Measurements from ENCODE around the gene OGT. TPM values are rescaled to one million over a fixed set of nuclear protein-coding genes. Genes with fewer than 3 reads are reported as not detected.
A peak's percentile ranks its signal among the peaks of the same experiment; 100 is the strongest.
"Not testable (repeated sequence)": the region's sequence is repeated elsewhere in the genome, so short reads cannot be mapped to it uniquely, and the experiment has no call there.

OGT gene
- total RNA-seq, 1 experiment from 2014 or later, result 191 TPM

GRCh38 chrX:71550578-71550977 lies 17.7 kb downstream of the OGT start:
- intact Hi-C loops (cut with micrococcal nuclease; ENCODE audit: unreplicated experiment), result no loop called here
- CTCF ChIA-PET, result no interaction called here
- TF ChIP-seq CTCF (IDR thresholded peaks at IDR 0.05; ENCODE audit: unreplicated experiment), result no peak
- Mint-ChIP-seq H3K4me1 (ENCODE audit: low read depth, unreplicated experiment) (peaks cover 6% of the 10 kb centered on the region), H3K4me3 (ENCODE audit: low read depth, unreplicated experiment) (no peak overlapping the region), H3K9me3 (ENCODE audit: low read depth, unreplicated experiment) (no peaks in the 10 kb centered on the region), H3K36me3 (ENCODE audit: insufficient read depth, unreplicated experiment) (peaks cover 64% of the 10 kb centered on the region), H3K27ac (ENCODE audit: unreplicated experiment) (no peak overlapping the region), H3K27me3 (ENCODE audit: unreplicated experiment) (no peaks in the 10 kb centered on the region)
- BruUV-seq (replicated peaks), result no TSS peak
- DNase-seq, result no peak

- H3K4me1 Mint-ChIP-seq (ENCODE audit: low read depth, unreplicated experiment), result peaks cover 17% of the 10 kb centered on the region
- no peaks in the 10 kb centered on the region for H3K27me3 Mint-ChIP-seq (ENCODE audit: unreplicated experiment)
- intact Hi-C loops (cut with micrococcal nuclease; ENCODE audit: unreplicated experiment), result no loop called here
- TF ChIP-seq CTCF (IDR thresholded peaks at IDR 0.05; ENCODE audit: unreplicated experiment), result no peak
- no peaks in the 10 kb centered on the region for H3K9me3 Mint-ChIP-seq (ENCODE audit: low read depth, unreplicated experiment)
- peaks cover 84% of the 10 kb centered on the region for H3K36me3 Mint-ChIP-seq (ENCODE audit: insufficient read depth, unreplicated experiment)
- CTCF ChIA-PET, result no interaction called here
- peak overlapping the region; percentile 35 for H3K4me3 Mint-ChIP-seq (ENCODE audit: low read depth, unreplicated experiment)
- H3K27ac Mint-ChIP-seq (ENCODE audit: unreplicated experiment), result peak overlapping the region; percentile 3
- BruUV-seq (replicated peaks), result no TSS peak
- no peak for DNase-seq
Measured at GRCh38 chrX:71556036-71556435, 23.1 kb downstream of the OGT start.

- H3K4me1 Mint-ChIP-seq (ENCODE audit: low read depth, unreplicated experiment), result peaks cover 17% of the 10 kb centered on the region
- BruUV-seq (replicated peaks), result no TSS peak
Measured at GRCh38 chrX:71558920-71559319, 26.0 kb downstream of the OGT start.

GRCh38 chrX:71559773-71560172 lies 26.9 kb downstream of the OGT start:
- H3K27me3 Mint-ChIP-seq (ENCODE audit: unreplicated experiment); H3K9me3 Mint-ChIP-seq (ENCODE audit: low read depth, unreplicated experiment); intact Hi-C loops (cut with micrococcal nuclease; ENCODE audit: unreplicated experiment); H3K4me3 Mint-ChIP-seq (ENCODE audit: low read depth, unreplicated experiment); BruUV-seq (replicated peaks); CTCF ChIA-PET; DNase-seq; H3K27ac Mint-ChIP-seq (ENCODE audit: unreplicated experiment): not testable (repeated sequence)
- Mint-ChIP-seq H3K4me1 (ENCODE audit: low read depth, unreplicated experiment) (peaks cover 17% of the 10 kb centered on the region), H3K36me3 (ENCODE audit: insufficient read depth, unreplicated experiment) (peaks cover 80% of the 10 kb centered on the region)

More at GRCh38 chrX:71558920-71559319, 26.0 kb downstream of the OGT start:
- intact Hi-C loops (cut with micrococcal nuclease; ENCODE audit: unreplicated experiment), result no loop called here
- Mint-ChIP-seq H3K4me3 (ENCODE audit: low read depth, unreplicated experiment) (no peak overlapping the region), H3K9me3 (ENCODE audit: low read depth, unreplicated experiment) (no peaks in the 10 kb centered on the region), H3K36me3 (ENCODE audit: insufficient read depth, unreplicated experiment) (peaks cover 78% of the 10 kb centered on the region), H3K27ac (ENCODE audit: unreplicated experiment) (no peak overlapping the region), H3K27me3 (ENCODE audit: unreplicated experiment) (no peaks in the 10 kb centered on the region)
- CTCF ChIA-PET, result no interaction called here
- no peak for TF ChIP-seq CTCF (IDR thresholded peaks at IDR 0.05; ENCODE audit: unreplicated experiment)
- DNase-seq, result no peak

- H3K36me3 Mint-ChIP-seq (ENCODE audit: insufficient read depth, unreplicated experiment), result peaks cover 79% of the 10 kb centered on the region
- CTCF ChIA-PET, result no interaction called here
Measured at GRCh38 chrX:71563921-71564320, 31.0 kb downstream of the OGT start.

More at GRCh38 chrX:71563921-71564320, 31.0 kb downstream of the OGT start:
- Mint-ChIP-seq H3K27ac (ENCODE audit: unreplicated experiment) (no peak overlapping the region), H3K27me3 (ENCODE audit: unreplicated experiment) (no peaks in the 10 kb centered on the region), H3K9me3 (ENCODE audit: low read depth, unreplicated experiment) (no peaks in the 10 kb centered on the region), H3K4me3 (ENCODE audit: low read depth, unreplicated experiment) (no peak overlapping the region), H3K4me1 (ENCODE audit: low read depth, unreplicated experiment) (no peaks in the 10 kb centered on the region)
- no TSS peak for BruUV-seq (replicated peaks)
- no peak for DNase-seq
- no peak for TF ChIP-seq CTCF (IDR thresholded peaks at IDR 0.05; ENCODE audit: unreplicated experiment)
- intact Hi-C loops (cut with micrococcal nuclease; ENCODE audit: unreplicated experiment), result no loop called here
